Stimulated activated CD4-positive, alpha-beta T cell treated with anti-CD3 and anti-CD28 coated beads, Interleukin-4, amount 100 ng/mL, for 24 hours (primary cell): ENCODE data around the gene LRRIQ1.

Experiments
- DNase-seq: peaks from one replicate; pipeline ENCODE4 v3.0.0-alpha.2; 2020

The LRRIQ1 gene

DNA sequence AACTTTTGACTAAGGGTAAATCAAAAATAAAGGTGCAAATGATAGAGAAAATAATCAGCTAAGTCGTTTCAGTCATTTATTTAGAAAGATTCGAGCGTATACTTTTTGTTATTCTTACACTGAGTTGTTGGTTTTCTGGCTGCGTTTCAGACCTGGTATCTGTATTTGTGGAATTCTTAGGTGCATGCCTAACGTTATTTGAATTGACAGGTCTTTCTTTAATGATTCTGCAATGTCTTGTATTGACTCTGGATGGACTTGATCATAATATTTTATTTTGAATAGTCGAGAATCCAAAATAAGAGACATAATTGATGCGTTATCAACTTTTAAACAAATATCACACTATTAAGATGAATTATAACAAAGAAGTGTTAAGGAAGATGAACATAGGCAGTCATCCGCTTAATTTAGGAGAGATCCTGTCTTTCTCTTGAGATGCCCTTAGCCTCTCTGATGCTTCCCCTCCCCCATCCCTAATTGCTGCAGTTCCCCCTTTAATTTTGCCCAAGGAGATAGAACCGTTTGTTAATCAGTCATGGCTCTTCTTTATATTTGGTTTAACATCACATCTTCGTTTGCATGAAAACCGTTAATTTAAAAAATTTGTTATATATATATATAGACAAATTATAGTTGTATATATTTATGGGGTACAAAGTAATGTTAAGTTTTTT lies 245.6 kb downstream of the LRRIQ1 start:
- no peak for DNase-seq

- no peak for DNase-seq
These were observed 247.4 kb downstream of the LRRIQ1 start for GRCh38 chr12:85283560-85283959.
